Pons (tissue), 1 donor: Measurements from ENCODE around the gene NFIX.

ENCODE experiments used
- DNase-seq: peaks from one replicate; pipeline ENCODE4 v3.0.0-alpha.2; 2016; ENCODE audit warnings: low spot score

Gene NFIX

DNA sequence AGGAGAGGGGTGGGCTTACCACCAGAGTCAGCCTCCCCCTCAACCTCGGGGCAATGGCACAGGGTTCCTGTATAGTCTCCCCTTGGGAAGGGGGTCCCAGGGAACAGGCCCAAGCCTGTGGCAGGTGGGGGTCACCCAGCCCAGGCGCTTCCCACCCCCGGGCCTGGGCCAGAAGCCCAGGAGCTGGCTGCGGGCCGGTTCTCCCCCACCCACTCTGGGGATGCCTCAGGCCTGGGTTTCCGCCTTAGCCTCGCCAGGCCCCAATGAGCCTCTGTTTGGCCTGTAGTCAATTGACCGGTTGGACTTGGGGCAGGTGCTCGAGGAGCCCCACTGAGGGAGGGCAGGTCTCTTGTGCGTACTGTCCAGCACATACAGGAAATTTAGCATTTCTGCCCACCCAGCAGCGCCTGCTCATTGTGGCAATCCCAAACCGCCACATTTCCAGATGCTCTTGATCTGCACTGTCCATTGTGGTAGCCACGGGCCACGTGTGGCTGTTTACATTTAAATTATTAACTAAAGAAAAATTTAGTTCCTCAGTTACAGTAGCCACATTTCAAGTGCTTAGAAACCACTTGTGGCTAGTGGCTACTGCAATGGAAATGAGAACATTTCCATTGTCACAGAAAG is 97.4 kb downstream of the NFIX start:
- DNase-seq, result no peak

DNA sequence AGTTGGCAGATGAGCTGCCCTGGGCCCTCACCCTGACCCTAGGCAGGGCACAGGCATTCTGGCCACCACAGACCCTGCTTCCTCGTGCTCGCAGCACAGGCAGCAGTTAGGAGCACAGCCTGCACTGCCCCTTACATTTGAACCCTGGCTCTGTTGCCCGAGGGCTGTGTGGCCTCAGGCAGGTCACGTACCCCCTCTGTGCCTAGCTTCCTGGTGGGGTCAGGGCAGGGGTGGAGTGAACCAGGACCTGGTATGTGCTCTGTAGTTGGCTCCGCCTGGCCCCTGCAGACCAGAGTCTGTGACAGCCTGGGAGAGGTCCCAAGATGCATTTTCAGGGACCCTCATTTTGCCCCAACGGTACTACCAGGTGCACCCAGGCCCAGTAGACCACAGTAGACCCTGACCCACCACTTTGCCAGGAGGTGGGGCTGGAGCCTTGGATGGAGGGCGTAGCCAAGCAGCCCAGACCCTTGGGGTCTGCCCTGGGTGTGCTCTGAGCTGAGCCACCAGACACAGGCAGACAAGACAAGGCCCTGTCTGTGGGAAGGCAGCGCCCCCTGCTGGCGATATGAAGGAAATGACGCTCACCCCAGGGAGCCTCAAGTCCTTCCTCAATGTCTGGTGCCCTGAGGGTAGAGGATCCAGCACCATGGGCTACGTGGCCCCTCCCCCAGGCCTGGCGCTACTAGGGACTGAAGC is 98.3 kb downstream of the NFIX start:
- peak; percentile 93 for DNase-seq

DNA sequence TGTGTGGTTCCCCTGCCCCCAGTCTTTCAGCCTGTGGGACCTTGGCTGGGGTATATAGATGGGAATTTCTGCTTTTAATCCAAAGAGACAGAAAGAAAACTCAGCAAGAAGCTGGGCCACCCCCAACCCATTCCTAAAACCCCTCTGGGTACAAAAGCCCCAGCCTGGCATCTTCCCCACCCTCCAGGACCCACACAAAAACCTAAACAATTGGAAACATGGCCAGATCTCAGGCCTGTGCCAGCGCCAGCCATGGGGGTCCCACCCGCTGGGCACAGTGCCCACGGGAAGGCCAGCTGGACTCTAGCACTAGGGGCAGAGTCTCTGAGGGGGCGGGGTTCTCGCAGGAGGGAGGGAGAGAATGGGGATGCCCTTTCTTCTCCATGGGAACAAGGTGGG is 98.8 kb downstream of the NFIX start:
- DNase-seq, result no peak

DNA sequence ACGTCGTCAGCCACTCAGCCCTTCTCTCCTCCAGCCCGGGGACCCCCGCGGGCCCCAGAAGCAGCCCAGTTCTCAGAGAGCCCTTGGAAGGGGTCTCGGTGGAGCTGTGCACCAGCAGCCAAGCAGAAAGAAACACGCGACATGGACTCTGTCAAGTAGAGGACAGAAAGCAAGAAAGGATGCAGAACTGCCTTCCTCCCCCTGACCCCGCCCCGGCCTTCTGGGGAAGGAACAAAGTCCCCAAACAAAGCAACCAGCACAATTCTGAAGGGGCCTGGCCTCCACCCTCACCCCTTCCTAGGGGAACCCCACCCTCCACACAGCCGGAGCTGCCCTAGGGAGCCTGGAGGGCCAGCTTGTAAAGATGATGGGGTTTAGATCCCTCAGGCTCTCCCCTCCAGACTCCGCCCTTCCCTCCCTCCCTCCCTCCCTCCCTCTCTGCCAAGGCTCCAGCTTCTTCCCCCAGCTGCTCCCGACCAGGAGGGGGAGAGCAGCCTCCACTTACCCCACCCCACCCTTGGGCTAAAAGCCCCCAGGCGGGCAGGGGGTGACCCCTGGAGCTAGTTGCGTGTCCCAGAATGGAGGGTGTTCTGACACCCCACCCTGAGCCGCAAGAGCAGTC is 99.6 kb downstream of the NFIX start:
- DNase-seq, result peak; percentile 29

DNA sequence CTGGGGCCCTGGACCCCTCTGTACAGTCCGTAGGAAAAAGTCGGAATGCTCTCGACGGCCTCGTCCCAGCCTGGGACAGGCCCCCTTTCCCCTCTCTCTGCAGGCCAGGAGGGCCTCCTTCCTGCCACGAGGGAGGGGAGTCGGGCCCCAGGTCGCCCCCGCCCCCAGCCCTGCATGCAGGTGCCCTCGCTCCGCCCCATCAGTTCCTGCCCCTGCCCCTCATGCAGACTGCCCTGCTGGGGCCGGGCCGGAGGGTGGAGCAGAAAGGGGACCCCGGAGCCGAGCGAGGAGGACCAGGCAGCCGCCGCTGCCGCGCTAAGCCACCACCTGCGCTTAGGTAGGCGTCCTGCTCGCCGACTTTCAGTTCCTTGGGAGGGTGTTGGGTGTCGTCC is 100.1 kb downstream of the NFIX start:
- no peak for DNase-seq

DNA sequence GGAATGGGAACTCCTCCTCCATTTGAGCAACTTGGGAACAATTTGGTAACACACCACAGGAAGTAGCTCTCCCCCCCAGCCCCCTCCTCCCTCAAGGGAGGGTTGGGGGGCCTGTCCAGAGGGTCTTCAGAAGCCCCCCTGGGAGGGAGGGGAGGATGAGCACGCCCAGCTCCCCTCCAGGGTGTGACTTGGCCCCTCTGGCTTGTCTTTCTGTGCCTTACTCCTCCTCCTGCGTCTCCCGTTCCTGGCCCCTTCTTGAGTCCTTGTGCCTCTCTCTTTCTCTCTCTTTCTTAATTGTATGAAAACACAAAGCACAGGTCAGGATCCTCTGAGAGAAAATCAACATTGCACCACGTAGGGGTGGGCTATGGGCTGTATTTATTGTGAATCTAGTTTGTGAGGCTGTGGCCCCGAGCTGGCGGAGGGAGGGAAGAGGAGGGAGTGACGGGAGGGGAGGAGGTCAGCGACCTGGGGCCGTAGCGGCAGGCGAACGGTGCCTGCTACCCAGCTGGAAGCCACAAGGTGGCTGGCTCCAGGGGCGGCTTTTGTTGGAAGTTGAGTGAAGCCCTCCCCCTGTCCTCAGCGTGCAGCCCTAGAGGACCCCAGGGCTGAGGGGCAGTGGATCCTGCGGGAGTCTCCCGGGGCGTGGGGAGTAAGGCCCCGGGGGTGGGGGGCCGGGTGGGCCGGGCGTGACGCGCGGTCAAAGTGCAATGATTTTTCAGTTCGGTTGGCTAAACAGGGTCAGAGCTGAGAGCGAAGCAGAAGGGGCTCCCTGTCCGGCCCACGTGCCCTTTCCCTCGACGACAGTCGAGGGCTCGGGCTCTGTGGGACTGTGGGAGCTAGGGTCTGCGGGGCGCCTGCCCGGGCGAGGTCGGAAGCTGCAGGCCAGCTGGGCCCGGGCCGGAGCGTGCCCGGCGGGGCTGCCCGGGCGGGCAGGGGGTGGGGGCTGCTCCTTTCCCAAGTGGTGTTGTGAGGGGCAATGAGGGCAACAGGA is 101.0 kb downstream of the NFIX start:
- DNase-seq, result peak; percentile 28

DNA sequence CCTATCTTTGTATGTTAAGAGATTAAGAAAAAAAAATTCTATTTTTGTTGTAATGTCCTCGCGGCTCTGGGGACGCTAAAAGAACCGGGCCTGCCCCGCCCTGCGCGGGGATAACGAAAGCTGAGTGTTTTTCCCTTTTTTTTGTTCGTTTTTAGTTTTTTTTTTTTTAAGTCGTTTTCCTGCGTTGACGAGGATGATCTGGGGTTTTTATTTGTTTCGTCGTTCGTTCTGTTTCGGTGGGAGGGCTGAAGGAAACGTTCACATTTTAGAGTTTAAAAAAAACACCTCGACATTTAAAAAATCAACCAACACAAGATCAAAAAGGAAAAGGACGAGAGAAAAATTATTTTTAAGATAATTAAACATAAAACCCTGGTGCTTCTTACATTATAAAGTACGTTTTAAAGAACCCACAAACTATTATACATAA is 101.8 kb downstream of the NFIX start:
- DNase-seq, result no peak

DNA sequence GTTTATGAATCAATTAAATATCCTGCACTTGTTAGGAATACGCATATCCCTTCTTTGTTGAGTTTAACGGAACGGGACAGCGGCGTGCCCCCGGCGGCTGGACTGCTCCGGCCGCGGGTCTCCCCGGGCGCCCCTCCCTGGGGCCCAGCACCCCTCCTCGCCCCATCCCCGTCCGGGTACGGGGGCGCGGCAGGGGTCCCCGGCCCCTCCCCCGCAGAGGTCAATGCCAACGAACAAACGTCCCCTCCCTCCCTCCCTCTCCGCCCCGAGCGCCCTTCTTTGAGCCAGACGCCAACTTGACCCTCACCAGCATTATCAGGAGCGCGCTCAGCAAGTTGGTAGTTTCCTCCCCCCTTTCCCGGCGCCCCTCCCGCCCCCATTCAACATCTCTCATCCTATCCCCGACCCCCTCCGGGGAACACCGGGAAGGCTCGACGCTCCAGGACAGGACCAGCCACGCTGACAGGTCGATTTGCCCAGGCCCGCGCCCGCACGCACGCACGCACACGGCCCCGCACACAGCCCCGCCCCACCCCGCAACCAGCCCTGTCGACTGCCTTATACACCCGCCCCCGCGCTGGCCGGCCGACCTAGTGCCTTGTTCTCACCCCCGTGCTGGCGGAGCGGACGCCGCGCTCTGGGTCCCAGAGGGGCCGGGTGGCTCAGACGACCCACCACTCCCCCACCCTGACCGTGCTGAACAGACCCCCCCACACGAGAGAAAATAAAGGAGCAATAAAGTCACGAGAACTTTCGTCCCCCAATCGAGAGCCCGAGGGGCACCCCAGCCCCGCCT is 102.4 kb downstream of the NFIX start:
- DNase-seq, result no peak

DNA sequence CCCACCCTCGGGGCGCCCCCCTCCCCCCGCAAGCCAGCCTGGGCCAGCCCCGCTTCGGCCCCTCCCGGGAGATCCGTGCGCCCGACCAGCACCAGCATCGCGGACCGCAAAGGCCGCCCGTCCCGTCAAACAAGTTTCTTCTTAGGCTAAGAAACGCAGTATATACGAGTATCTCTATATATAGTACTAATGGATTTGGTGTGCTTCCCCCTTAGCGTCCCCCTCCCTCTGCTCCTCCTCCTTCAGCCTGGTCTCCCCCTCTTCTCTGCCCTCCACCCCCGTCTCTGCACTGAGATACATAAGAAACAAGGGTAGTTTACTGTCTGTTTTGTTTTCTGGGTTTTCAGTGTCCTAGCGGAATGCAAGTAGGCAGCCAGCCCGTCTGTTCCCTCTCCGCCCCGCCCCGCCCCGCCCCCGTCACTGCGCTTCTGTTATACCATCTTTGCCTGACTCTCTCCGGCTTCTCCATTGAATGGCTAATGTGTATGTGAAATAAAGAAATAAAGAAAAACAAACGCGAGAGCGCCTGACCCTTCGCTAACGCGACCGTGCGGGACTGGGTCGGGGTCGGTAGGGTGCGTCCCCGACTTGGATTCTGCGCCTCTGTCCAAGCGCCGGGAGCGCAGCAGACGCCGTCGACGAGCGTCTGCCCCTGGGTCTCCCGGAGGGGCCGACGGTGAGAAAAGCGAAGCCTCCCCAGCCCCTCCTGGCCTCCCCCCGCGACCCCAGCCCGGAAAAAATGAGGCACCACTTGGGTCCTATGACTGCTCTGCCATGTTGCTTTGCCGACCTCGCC is 103.2 kb downstream of the NFIX start:
- DNase-seq, result peak; percentile 65

DNA sequence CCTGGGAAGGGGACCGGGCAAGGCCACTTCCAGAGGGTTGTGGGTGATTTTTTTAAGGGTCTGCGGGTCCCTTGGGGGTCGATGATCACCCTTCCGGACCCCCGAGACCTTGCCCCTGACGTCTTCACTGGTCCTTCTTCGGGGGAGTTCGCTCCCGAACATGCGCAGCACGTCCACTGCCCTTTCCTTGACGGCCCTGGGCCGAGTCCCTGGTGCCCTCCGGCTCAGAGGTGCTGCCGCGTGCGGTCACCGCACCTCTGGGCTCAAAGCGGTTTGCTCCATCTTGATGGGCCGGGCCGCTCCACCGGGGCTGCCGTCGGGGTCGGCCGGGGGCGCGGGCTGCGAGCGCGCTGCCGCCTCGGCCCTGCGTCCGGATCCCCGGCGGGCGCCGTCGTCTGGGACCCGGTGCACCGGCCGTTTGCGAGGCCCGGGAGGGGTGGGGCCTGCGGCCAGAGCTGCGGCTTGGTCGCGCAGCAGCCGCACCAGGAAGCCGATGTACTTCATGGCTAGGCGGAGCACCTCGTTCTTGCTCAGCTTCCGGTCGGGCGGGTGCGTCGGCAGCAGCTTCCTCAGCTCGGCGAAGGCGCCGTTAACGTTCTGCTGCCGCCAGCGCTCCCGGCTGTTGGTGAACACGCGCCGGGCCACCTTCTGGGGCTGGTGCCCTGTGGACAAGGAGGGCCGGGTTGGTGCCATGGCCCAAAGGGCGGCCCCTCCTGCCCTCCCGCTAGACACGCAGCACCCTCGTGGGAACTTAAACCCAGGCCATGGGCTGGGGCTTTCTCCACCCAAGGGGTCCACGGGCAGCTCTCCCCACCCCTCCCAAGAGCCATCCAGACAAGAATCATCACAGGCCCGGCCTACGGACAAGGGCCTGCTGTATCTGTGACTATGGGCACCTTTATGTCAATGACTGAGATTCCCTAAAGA is 104.1 kb downstream of the NFIX start:
- DNase-seq, result no peak

DNA sequence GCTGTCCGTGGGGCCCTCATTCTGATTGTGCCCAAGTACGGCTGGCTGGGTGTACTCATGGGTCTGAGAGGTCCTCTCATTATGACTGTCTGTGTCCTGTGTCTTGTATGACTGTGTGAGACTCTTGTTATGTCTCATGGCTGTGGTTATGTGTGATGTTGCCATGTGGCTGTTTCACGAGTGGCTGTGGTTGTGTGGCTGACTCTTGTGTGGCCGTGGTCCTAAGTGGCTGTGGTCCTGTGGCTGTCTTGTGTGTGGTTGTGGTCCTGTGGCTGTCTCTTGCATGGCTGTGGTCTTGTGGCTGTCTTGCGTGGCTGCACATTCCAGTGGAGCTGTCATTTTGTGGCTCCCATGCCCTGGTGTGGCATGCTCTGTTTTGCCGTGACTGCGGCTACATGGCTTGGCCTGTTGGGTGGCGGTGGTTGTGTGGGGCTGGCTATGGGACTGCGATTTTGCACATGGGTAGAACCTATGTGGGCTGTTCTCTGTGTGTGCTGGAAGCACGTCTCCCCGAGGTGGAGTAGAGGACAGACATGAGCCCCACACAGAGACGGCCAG is 104.8 kb downstream of the NFIX start:
- no peak for DNase-seq

DNA sequence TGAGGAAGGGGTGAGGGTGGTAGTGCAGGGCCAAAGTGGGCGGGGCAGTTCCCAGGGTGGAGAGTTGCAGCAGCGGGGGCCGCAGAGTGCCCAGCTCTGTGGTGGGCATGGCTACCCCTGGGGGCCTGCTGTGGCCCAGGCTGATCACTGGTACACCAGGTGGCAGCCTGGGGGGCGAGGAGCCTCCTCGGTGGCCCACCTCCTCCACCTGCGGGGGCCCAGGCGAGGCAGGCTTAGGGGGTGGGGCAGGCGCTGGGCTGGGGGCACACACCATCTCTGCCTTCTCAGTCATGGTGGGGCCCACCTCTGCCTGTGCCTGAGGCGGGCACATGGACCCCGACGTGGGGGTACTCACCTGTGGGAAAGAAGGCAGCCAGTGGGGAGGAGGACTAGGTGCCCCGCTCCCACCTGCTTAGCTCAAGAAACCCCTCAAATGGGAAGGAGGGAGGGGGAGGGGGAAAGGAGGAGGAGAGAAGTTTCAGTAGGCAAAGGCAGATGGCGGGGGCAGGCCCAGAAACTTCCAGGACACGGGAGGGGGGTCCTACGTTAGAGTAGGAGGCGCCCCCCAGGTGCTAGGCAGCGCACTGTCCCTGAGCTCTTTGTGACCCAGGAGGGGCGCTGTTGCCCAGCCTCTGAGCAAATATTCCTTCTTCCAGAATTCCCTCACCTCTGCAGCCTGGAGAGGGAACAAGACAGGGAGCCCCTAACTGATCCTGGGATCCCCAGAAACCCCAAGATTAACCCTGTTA is 105.7 kb downstream of the NFIX start:
- DNase-seq, result no peak

DNA sequence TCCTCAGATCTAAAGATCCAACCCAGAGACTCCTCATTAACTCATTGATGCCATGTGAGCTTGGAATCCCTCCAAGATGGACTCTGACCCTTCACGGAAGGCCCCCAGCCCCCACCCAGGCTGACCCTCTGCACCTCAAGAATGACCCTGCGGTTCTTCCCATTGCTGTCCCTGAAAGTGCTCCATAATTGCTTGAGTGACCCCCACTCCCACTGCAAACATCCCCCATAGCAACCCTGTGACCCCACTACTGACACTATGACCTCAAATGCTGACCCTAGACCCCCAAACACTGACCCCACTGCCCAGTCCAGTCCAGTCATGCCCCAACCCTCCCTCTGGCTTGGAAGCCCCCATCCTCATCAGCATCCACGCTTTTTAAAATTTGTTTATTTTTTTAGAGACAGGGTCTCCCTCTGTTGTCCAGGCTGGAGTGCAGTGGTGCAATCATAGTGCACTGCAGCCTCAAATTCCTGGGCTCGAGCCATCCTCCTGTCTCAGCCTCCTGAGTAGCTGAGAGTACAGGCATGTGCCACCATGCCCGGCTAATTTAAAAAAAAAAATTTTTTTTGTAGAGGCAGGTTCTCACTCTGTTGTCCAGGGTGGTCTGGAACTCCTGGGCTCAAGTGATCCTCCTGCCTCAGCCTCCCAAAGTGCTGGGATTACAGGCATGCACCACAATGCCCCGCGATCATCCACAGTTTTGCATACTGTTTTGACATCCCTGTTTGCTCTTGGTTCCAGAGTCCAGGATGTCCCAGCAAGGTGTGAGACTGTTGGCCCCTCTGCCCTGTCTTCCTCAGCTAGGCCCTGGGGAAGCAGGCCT is 106.5 kb downstream of the NFIX start:
- DNase-seq, result no peak

DNA sequence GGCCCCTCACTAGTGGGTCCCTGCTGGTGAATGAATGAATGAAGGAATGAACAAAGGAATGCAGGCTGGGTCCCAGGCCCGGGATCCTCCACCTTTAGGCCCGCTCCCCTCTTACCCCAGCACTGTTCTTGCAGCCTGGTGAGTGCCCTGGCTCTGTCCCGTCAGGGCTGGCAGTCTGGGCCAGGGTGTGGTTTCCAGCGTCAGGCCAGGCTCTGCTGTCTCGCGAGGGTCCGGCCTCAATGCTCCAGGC is 107.1 kb downstream of the NFIX start:
- DNase-seq, result no peak

DNA sequence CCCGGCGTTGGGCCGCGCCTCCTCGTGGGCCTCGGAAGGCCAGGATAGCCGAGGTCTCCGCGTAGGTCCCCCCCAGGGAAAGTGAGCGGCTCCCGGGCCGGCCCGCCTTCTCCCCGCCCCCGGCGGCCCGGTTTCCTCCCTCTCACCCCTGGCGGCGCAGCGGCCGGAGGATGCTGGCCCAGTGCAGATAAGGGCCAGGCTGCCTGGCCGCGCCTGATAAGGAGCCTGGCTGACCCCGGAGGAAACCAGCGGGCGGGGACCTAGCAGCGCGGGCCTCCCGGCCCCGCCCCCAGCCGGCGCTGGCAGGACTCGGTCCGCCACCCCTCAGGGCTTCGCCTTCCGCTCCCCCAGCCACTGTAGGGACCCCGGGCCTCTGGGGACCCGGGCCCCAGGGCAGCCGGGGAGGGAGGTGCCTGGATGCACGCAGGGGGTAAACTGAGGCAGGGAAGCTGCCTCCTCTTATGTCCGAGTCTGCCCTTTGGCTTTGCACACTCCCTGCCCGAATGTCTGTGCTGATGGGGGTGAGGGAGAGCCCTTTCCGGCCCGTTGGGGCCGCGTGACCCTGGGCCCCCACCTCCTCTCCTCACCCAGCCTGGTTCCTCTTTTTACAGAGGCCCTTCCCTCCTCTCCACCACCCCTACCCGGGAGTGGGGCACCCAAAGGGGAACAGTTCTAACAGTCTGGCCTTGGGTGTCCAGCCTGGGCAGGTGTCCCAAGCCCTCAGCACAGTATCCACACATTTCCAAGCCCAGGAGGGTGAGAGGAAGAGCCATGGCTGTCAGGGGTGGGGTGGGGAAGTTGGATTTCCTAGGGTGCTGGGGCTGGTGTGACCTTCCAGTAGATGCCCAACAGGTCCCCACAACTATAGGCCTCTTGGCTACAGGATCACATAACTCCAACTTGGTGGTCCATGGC is 107.6 kb downstream of the NFIX start, which contains the start of gene LYL1:
TSS of gene LYL1 (minus strand) at position 193 of the 915 bp plus-strand sequence. CDS start 1,687 bp downstream, outside the sequence.
- peak; percentile 82 for DNase-seq

DNA sequence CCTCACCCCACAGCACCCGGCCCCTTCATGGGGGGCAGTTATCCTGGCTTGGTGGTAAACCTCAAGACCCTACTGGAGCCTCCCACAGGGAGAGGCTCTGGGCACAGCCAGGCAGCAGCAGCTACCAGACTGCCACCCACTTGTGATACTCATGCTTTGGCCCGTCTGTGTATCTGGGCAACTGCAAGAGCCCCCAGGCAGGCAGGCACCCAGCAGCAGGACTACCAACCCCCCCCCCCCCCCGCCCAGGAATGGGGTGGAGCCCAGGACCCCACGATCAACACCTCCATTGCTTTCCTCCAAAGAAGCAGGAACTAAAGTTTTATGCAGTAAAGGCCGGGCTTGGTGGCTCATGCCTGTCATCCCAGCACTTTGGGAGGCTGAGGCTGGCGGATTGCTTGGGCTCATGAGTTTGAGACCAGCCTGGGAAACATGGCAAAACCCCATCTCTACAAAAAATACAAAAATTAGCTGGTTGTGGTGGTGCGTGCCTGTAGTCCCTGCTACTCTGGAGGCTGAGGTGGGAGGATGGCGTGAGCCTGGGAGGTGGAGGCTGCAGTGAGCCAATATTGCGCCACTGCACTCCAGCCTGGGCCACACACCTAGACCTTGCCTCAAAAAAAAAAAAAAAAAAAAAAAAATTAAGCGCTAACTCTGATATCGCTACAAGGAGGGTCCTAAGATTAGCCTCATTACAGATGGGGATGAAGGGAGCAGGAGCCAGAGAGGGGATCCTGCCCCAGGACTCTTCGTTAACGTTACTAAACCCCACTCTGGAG is 108.5 kb downstream of the NFIX start:
- DNase-seq, result no peak
